Neural cell (in vitro differentiated cells): ENCODE measurements around the gene UGT1A4. TPM values are rescaled to one million over a fixed set of nuclear protein-coding genes. Genes with fewer than 3 reads are reported as not detected.

Experiments
- H2AFZ ChIP-seq: fragments of 200-600, 300-800 bp; sonication (generic), shearing (Covaris generic); 2 replicates; pipeline ENCODE4 v1.6.0; 2014; ENCODE audit warnings: low read depth, mild to moderate bottlenecking, antibody characterized with exemption, low read length, moderate library complexity
- H3F3A ChIP-seq: fragments of 200-600 bp; shearing (Covaris generic); 2 replicates; pipeline ENCODE4 v1.6.1; 2016; ENCODE audit warnings: mild to moderate bottlenecking, moderate library complexity, mixed read lengths, antibody characterized with exemption, low read length; ENCODE audit not compliant: insufficient read depth, poor library complexity, severe bottlenecking
- H3K27ac ChIP-seq: fragments of 200-600, 300-800 bp; sonication (generic), shearing (Covaris generic); 2 replicates; pipeline ENCODE4 v1.5.1; 2014; ENCODE audit warnings: mild to moderate bottlenecking, low read length, moderate library complexity
- H3K27me3 ChIP-seq: fragments of 300-800, 200-600 bp; sonication (generic), shearing (Covaris generic); 2 replicates; pipeline ENCODE4 v1.6.0; 2014; ENCODE audit warnings: mild to moderate bottlenecking, low read depth, low read length, moderate library complexity; ENCODE audit not compliant: insufficient read depth
- H3K36me3 ChIP-seq: fragments of 300-800, 200-600 bp; sonication (generic), shearing (Covaris generic); 2 replicates; pipeline ENCODE4 v1.5.1; 2014; ENCODE audit warnings: mild to moderate bottlenecking, antibody characterized with exemption, low read length, moderate library complexity; ENCODE audit not compliant: insufficient read depth
- H3K4me2 ChIP-seq: fragments of 300-800, 200-600 bp; sonication (generic), shearing (Covaris generic); 2 replicates; pipeline ENCODE4 v1.6.0; 2014; ENCODE audit warnings: mild to moderate bottlenecking, low read length
- H3K4me3 ChIP-seq: fragments of 300-800, 200-600 bp; sonication (generic), shearing (Covaris generic); 2 replicates; pipeline ENCODE4 v1.5.1; 2014; ENCODE audit warnings: mild to moderate bottlenecking, low read length, moderate library complexity
- H3K79me2 ChIP-seq: fragments of 200-600 bp; shearing (Covaris generic); replicated peaks from 2 replicates; pipeline ENCODE4 v1.6.0; 2014; ENCODE audit warnings: mild to moderate bottlenecking, low read length, moderate library complexity; ENCODE audit not compliant: insufficient read depth
- H3K9ac ChIP-seq: fragments of 300-800, 200-600 bp; sonication (generic), shearing (Covaris generic); 2 replicates; pipeline ENCODE4 v1.6.1; 2016; ENCODE audit warnings: mild to moderate bottlenecking, low read length, mixed read lengths
- H3K9me2 ChIP-seq: fragments of 200-600 bp; shearing (Covaris generic); 2 replicates; pipeline ENCODE4 v1.6.1; 2016; ENCODE audit warnings: mild to moderate bottlenecking, low read length, mixed read lengths; ENCODE audit not compliant: insufficient read depth
- H3K9me3 ChIP-seq: fragments of 200-600, 300-800 bp; sonication (generic), shearing (Covaris generic); 2 replicates; pipeline ENCODE4 v1.6.1; 2016; ENCODE audit warnings: mild to moderate bottlenecking, mixed run types, low read length, moderate library complexity, mixed read lengths
- H4K20me1 ChIP-seq: fragments of 200-600 bp; shearing (Covaris generic); 2 replicates; pipeline ENCODE4 v1.6.1; 2016; ENCODE audit warnings: mild to moderate bottlenecking, mixed run types; ENCODE audit not compliant: insufficient read depth
- EP300 ChIP-seq: fragments of 450-650 bp; conservative IDR thresholded peaks from 2 replicates; pipeline ENCODE4 v1.6.1; 2014; ENCODE audit warnings: antibody characterized with exemption, mild to moderate bottlenecking, moderate library complexity; ENCODE audit not compliant: poor library complexity, severe bottlenecking
- EZH2 ChIP-seq: fragments of 200-600, 300-800 bp; shearing (Covaris generic), sonication (generic); IDR thresholded peaks from 2 replicates; pipeline ENCODE4 v1.6.1; 2014; ENCODE audit warnings: antibody characterized with exemption, low read length, borderline replicate concordance, mild to moderate bottlenecking; ENCODE audit not compliant: insufficient read depth, poor library complexity, severe bottlenecking
- MXI1 ChIP-seq: fragments of 450-650 bp; conservative IDR thresholded peaks from 2 replicates; pipeline ENCODE4 v1.6.1; 2014; ENCODE audit warnings: antibody characterized with exemption, mild to moderate bottlenecking; ENCODE audit not compliant: poor library complexity, severe bottlenecking
- POLR2AphosphoS5 ChIP-seq: IDR thresholded peaks from 2 replicates; pipeline ENCODE4 v1.6.1; 2012
- RAD21 ChIP-seq: fragments of 450-650 bp; conservative IDR thresholded peaks from 2 replicates; pipeline ENCODE4 v1.6.1; 2014; ENCODE audit warnings: antibody characterized with exemption, mild to moderate bottlenecking, moderate library complexity
- SMC3 ChIP-seq: fragments of 450-650 bp; conservative IDR thresholded peaks from 2 replicates; pipeline ENCODE4 v1.6.1; 2014; ENCODE audit warnings: antibody characterized with exemption, mild to moderate bottlenecking, moderate library complexity; ENCODE audit not compliant: poor library complexity
- TAF1 ChIP-seq: IDR thresholded peaks from 2 replicates; pipeline ENCODE4 v1.6.1; 2012; ENCODE audit warnings: low read depth
- polyA plus RNA-seq: library from polyadenylated mRNA; depleted of rRNA; stranded (reverse); fragments of >200 nt; gene quantifications from 2 replicates; pipeline ENCODE4 v1.2.3, GENCODE V29; 2014
- TF ChIP-seq, protein P1 (sequence below): IDR thresholded peaks from 2 replicates; pipeline ENCODE4 v1.6.1; 2012; ENCODE audit warnings: borderline replicate concordance
- TF ChIP-seq, protein P2 (sequence below): fragments of 450-650 bp; IDR thresholded peaks from 2 replicates; pipeline ENCODE4 v1.5.1; 2014; ENCODE audit warnings: antibody characterized with exemption, mild to moderate bottlenecking, moderate library complexity; ENCODE audit not compliant: poor library complexity, severe bottlenecking

UGT1A4 gene
- polyA plus RNA-seq, 1 donor from 2014 or later: not detected

DNA sequence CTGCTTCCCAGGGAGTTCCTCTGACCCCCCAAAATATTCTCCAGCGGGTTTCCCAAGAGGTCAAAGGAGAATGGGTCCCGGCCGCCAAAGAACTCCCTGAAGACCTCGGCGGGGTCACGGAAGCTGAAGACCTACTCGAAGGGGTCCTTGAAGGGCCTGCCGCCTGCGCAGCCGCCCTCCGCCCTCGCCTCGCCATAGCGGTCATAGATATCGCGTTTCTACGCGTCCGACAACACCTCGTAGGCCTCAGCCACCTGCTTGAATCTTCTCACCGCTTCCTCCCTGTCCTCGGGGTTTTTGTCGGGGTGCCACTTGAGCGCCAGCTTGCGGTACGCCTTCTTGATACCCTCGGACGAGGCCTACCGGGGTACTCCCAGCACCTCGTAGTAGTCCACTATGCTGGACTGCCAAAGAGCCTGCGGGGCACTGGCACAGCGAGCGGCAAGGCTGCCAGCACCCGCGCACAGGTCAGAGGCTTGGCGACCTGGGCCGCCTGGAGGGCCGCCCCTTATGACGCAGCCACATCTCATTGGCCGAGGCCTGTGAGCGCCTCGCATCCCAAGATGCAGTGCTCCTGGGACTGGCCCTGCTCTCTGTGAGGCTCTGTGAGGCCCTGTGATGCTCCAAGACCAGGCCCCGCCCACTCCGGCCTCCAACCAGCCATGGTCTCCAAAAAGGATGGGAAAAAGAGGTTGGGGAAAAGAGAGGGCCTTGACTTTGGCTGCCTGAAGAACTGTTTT is 36.5 kb downstream of the UGT1A4 start:
- H3K27me3 ChIP-seq: no peaks in the 10 kb centered on the region
- no peaks in the 10 kb centered on the region for H3K9me3 ChIP-seq
- no peak overlapping the region for H3K4me2 ChIP-seq
- no peaks in the 10 kb centered on the region for H3K79me2 ChIP-seq
- no peak overlapping the region for H3K9ac ChIP-seq
- H4K20me1 ChIP-seq: no peaks in the 10 kb centered on the region
- no peaks in the 10 kb centered on the region for H3F3A ChIP-seq
- H3K4me3 ChIP-seq: no peak overlapping the region
- H3K36me3 ChIP-seq: no peaks in the 10 kb centered on the region
- no peak overlapping the region for H3K27ac ChIP-seq
- TF ChIP-seq, protein P1, sequence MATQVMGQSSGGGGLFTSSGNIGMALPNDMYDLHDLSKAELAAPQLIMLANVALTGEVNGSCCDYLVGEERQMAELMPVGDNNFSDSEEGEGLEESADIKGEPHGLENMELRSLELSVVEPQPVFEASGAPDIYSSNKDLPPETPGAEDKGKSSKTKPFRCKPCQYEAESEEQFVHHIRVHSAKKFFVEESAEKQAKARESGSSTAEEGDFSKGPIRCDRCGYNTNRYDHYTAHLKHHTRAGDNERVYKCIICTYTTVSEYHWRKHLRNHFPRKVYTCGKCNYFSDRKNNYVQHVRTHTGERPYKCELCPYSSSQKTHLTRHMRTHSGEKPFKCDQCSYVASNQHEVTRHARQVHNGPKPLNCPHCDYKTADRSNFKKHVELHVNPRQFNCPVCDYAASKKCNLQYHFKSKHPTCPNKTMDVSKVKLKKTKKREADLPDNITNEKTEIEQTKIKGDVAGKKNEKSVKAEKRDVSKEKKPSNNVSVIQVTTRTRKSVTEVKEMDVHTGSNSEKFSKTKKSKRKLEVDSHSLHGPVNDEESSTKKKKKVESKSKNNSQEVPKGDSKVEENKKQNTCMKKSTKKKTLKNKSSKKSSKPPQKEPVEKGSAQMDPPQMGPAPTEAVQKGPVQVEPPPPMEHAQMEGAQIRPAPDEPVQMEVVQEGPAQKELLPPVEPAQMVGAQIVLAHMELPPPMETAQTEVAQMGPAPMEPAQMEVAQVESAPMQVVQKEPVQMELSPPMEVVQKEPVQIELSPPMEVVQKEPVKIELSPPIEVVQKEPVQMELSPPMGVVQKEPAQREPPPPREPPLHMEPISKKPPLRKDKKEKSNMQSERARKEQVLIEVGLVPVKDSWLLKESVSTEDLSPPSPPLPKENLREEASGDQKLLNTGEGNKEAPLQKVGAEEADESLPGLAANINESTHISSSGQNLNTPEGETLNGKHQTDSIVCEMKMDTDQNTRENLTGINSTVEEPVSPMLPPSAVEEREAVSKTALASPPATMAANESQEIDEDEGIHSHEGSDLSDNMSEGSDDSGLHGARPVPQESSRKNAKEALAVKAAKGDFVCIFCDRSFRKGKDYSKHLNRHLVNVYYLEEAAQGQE: no peak
- no peak for TF ChIP-seq SMC3
- H2AFZ ChIP-seq: no peak overlapping the region
- H3K9me2 ChIP-seq: no peaks in the 10 kb centered on the region

DNA sequence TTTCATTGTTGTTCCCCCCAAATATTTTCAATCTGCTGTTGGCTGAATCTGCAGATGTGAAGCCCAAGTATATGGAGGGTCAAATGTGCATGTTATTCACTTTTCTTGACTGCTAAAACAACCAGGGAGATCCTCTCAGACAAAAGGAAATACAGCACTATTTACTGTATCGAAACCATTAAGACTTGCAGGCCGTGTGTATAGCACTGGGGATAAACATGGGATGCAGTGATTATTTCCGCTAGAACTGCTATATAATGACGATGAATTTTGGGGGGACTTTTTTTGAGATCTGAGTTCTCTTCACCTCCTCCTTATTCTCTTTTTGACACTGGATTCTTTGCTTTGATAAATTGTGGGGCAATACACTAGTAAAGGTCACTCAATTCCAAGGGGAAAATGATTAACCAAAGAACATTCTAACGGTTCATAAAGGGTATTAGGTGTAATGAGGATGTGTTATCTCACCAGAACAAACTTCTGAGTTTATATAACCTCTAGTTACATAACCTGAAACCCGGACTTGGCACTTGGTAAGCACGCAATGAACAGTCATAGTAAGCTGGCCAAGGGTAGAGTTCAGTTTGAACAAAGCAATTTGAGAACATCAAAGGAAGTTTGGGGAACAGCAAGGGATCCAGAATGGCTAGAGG is 38.0 kb downstream of the UGT1A4 start:
- no peak overlapping the region for H3K4me2 ChIP-seq
- no peak overlapping the region for H3K4me3 ChIP-seq
- no peaks in the 10 kb centered on the region for H3K27me3 ChIP-seq
- no peak overlapping the region for H3K27ac ChIP-seq
- H3F3A ChIP-seq: no peaks in the 10 kb centered on the region
- no peaks in the 10 kb centered on the region for H4K20me1 ChIP-seq
- no peaks in the 10 kb centered on the region for H3K36me3 ChIP-seq
- no peaks in the 10 kb centered on the region for H3K9me2 ChIP-seq
- H3K9ac ChIP-seq: no peak overlapping the region
- no peak overlapping the region for H2AFZ ChIP-seq
- TF ChIP-seq EP300: no peak
- no peak for TF ChIP-seq EZH2
- no peaks in the 10 kb centered on the region for H3K79me2 ChIP-seq
- H3K9me3 ChIP-seq: no peaks in the 10 kb centered on the region

DNA sequence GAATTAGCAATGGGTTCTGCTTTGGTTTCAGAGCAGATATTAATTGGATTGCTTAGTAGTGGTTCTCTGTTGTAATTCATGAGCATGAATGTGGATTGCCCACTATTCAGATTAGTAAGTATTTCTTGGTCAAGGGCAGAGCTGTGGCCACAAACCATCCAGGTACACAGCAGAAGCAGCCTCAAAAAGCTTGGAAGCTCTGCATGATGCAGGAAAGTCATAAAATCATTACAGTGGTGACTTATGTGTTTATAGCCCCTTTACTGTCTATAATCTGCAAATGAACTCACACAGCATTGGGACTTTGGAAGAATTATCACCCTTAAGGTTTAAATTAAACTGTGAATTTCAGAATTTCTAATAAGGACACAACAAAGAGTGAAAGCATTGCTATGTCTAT is 39.6 kb downstream of the UGT1A4 start:
- Histone ChIP-seq H4K20me1 (no peaks in the 10 kb centered on the region), H3K27me3 (no peaks in the 10 kb centered on the region), H3K4me2 (no peak overlapping the region), H3K9ac (no peak overlapping the region), H2AFZ (no peak overlapping the region), H3K27ac (no peak overlapping the region), H3K79me2 (no peaks in the 10 kb centered on the region), H3K4me3 (no peak overlapping the region), H3K36me3 (no peaks in the 10 kb centered on the region), H3F3A (no peaks in the 10 kb centered on the region), H3K9me2 (no peaks in the 10 kb centered on the region), H3K9me3 (no peaks in the 10 kb centered on the region)
- TF ChIP-seq, protein P1: no peak
- TF ChIP-seq EP300 (no peak), MXI1 (no peak), SMC3 (no peak), EZH2 (no peak), RAD21 (no peak), POLR2AphosphoS5 (no peak), TAF1 (no peak)
- TF ChIP-seq, protein P2, sequence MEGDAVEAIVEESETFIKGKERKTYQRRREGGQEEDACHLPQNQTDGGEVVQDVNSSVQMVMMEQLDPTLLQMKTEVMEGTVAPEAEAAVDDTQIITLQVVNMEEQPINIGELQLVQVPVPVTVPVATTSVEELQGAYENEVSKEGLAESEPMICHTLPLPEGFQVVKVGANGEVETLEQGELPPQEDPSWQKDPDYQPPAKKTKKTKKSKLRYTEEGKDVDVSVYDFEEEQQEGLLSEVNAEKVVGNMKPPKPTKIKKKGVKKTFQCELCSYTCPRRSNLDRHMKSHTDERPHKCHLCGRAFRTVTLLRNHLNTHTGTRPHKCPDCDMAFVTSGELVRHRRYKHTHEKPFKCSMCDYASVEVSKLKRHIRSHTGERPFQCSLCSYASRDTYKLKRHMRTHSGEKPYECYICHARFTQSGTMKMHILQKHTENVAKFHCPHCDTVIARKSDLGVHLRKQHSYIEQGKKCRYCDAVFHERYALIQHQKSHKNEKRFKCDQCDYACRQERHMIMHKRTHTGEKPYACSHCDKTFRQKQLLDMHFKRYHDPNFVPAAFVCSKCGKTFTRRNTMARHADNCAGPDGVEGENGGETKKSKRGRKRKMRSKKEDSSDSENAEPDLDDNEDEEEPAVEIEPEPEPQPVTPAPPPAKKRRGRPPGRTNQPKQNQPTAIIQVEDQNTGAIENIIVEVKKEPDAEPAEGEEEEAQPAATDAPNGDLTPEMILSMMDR: no peak
